ENCODE measurements around the gene GRID2. TPM values are rescaled to one million over a fixed set of nuclear protein-coding genes. Genes with fewer than 3 reads are reported as not detected.

GRID2 gene
- total RNA-seq, 2 experiments from 2014 or later, result not detected

GRCh38 chr4:92629302-92629701 lies 325.5 kb downstream of the GRID2 start:
- Mint-ChIP-seq H3K4me1 (ENCODE audit: low read depth) (no peaks in the 10 kb centered on the region), H3K9me3 (no peaks in the 10 kb centered on the region), H3K27me3 (ENCODE audit: low read depth) (no peaks in the 10 kb centered on the region), H3K27ac (no peak overlapping the region), H3K36me3 (ENCODE audit: low read depth) (no peaks in the 10 kb centered on the region), H3K4me3 (no peak overlapping the region)
- CTCF ChIA-PET, result interaction anchor here (0.6 kb wide), 1 partner anchor 80 kb away, joined by 4 read pairs; no protein-coding TSS in a partner anchor
- intact Hi-C loops (cut with micrococcal nuclease), result no loop called here
- no peak for DNase-seq

DNA sequence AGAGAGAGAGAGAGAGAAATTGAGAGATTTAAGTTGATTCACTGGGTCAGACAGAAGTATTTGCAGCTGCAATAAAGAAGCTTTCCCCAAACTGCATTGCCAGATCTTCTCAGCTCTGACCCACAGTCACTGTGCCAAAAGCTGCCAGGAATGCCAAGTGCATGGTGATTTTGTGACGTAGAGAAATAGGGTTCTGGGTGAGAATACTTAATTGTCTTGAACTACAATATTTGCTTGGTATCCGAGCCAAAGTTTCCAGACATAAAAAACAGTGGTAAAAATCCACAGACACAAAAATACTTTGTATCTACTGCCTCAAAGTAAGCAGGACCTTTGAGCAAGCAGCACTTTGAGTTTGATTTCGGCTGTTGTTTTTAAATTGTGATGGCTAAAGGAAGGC lies 331.1 kb downstream of the GRID2 start:
- Mint-ChIP-seq H3K4me3 (no peak overlapping the region), H3K27me3 (ENCODE audit: low read depth) (no peaks in the 10 kb centered on the region), H3K9me3 (no peaks in the 10 kb centered on the region), H3K36me3 (ENCODE audit: low read depth) (no peaks in the 10 kb centered on the region), H3K4me1 (ENCODE audit: low read depth) (no peaks in the 10 kb centered on the region), H3K27ac (no peak overlapping the region)
- intact Hi-C loops (cut with micrococcal nuclease), result no loop called here
- no peak for DNase-seq
- CTCF ChIA-PET, result no interaction called here

DNA sequence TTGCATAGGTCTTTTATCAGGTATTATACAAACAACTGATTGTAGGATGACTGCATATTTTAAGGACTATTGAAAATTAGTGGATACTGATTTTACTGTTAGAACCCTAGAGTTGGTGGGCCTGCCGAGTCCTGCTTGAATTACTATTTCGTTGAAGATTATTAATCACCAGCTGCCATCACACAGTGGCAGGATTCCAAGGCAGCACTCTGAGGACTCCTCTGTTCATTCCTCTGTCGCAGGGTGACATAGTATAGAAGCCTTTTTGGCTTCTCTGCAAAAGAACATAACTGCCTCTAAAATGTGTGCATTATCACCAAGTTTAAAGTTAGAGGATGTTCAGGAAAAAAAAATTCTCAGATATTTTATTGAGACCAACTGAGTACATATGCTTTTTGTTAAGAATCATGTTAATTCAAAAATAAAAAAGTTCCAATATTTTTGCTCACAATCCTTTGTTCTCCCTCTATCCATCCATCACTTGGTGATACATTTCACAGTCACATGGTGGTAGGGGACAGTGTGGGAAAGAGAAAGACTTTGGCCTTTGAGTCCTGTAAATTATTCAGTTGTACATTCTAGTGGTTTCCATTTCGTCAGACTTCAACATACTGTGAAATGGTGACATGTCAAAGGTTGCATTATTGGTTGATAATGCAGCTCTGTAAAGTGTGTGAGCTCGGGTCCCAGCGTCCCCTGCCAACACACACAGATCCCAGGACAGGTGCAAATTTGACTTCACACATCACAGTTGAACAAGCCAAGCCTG lies 332.5 kb downstream of the GRID2 start:
- DNase-seq, result no peak
- H3K27me3 Mint-ChIP-seq (ENCODE audit: low read depth), result no peaks in the 10 kb centered on the region
- H3K4me1 Mint-ChIP-seq (ENCODE audit: low read depth), result no peaks in the 10 kb centered on the region
- H3K36me3 Mint-ChIP-seq (ENCODE audit: low read depth), result no peaks in the 10 kb centered on the region
- intact Hi-C loops (cut with micrococcal nuclease), result no loop called here
- CTCF ChIA-PET, result no interaction called here
- H3K4me3 Mint-ChIP-seq, result no peak overlapping the region
- H3K9me3 Mint-ChIP-seq, result no peaks in the 10 kb centered on the region
- H3K27ac Mint-ChIP-seq, result no peak overlapping the region

DNA sequence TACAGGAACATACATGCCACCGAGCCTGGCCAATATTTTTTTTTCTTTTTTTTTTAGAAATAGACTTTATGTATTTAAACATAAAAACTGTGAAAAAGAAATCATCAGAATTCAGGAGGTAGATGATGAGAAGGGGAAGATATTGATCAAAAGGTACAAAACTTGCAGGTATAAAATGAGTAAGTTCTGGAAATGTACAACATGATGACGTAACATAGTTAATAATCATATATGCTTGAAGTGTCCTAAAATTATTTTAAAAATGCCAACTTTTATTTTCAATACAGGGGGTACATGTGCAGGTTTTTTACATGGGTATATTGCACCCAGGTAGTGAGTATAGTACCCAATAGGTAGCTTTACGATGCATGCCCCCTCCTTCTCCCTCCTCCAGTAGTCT lies 337.6 kb downstream of the GRID2 start:
- Mint-ChIP-seq H3K4me3 (no peak overlapping the region), H3K9me3 (peaks cover 2% of the 10 kb centered on the region), H3K36me3 (ENCODE audit: low read depth) (no peaks in the 10 kb centered on the region), H3K4me1 (ENCODE audit: low read depth) (no peaks in the 10 kb centered on the region), H3K27me3 (ENCODE audit: low read depth) (no peaks in the 10 kb centered on the region), H3K27ac (no peak overlapping the region)
- intact Hi-C loops (cut with micrococcal nuclease), result no loop called here
- no peak for DNase-seq
- CTCF ChIA-PET, result no interaction called here

GRCh38 chr4:92646826-92647225 lies 343.1 kb downstream of the GRID2 start:
- no peaks in the 10 kb centered on the region for H3K27me3 Mint-ChIP-seq (ENCODE audit: low read depth)
- CTCF ChIA-PET, result no interaction called here
- intact Hi-C loops (cut with micrococcal nuclease), result no loop called here

GRCh38 chr4:92651536-92651935 lies 347.8 kb downstream of the GRID2 start:
- no peaks in the 10 kb centered on the region for H3K4me1 Mint-ChIP-seq (ENCODE audit: low read depth)
- H3K9me3 Mint-ChIP-seq, result peaks cover 7% of the 10 kb centered on the region
- DNase-seq, result no peak
- H3K4me3 Mint-ChIP-seq, result no peak overlapping the region
- CTCF ChIA-PET, result no interaction called here
- intact Hi-C loops (cut with micrococcal nuclease), result no loop called here
- no peaks in the 10 kb centered on the region for H3K36me3 Mint-ChIP-seq (ENCODE audit: low read depth)
- no peaks in the 10 kb centered on the region for H3K27me3 Mint-ChIP-seq (ENCODE audit: low read depth)
- no peak overlapping the region for H3K27ac Mint-ChIP-seq

More at GRCh38 chr4:92646826-92647225, 343.1 kb downstream of the GRID2 start:
- Mint-ChIP-seq H3K4me3 (no peak overlapping the region), H3K4me1 (ENCODE audit: low read depth) (no peaks in the 10 kb centered on the region), H3K9me3 (peaks cover 6% of the 10 kb centered on the region), H3K27ac (no peak overlapping the region), H3K36me3 (ENCODE audit: low read depth) (no peaks in the 10 kb centered on the region)
- DNase-seq, result no peak

GRCh38 chr4:92654084-92654483 lies 350.3 kb downstream of the GRID2 start:
- CTCF ChIA-PET, result no interaction called here
- Mint-ChIP-seq H3K4me1 (ENCODE audit: low read depth) (no peaks in the 10 kb centered on the region), H3K27ac (no peak overlapping the region), H3K27me3 (ENCODE audit: low read depth) (no peaks in the 10 kb centered on the region), H3K4me3 (no peak overlapping the region), H3K36me3 (ENCODE audit: low read depth) (no peaks in the 10 kb centered on the region), H3K9me3 (peaks cover 4% of the 10 kb centered on the region)
- intact Hi-C loops (cut with micrococcal nuclease), result no loop called here
- no peak for DNase-seq

- Mint-ChIP-seq H3K4me1 (ENCODE audit: low read depth) (no peaks in the 10 kb centered on the region), H3K27ac (no peak overlapping the region), H3K4me3 (no peak overlapping the region), H3K9me3 (peaks cover 6% of the 10 kb centered on the region), H3K36me3 (ENCODE audit: low read depth) (no peaks in the 10 kb centered on the region), H3K27me3 (ENCODE audit: low read depth) (no peaks in the 10 kb centered on the region)
- DNase-seq, result no peak
- CTCF ChIA-PET, result no interaction called here
- intact Hi-C loops (cut with micrococcal nuclease), result no loop called here
Observed at GRCh38 chr4:92657695-92658094, 353.9 kb downstream of the GRID2 start.

DNA sequence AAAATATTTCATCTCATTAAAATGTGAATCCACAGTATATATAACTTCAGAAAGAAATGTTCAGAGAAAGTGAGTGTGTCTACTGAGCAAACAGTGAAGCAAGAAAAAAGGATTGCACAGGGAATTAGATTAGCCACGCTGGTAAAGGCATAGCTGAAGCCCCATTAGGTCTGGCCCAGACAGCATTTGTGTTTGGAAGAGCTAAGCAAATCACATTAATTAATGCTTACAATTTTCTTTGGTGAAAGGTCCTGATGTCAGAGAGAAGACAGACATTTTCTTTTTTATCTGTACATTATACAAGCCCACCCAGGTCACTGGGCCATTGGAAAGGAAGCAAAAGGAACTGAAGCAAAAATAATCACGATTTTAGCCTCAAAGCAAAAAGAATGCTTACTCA lies 354.6 kb downstream of the GRID2 start:
- H3K36me3 Mint-ChIP-seq (ENCODE audit: low read depth), result no peaks in the 10 kb centered on the region
- H3K27me3 Mint-ChIP-seq (ENCODE audit: low read depth), result no peaks in the 10 kb centered on the region
- no peaks in the 10 kb centered on the region for H3K4me1 Mint-ChIP-seq (ENCODE audit: low read depth)
- CTCF ChIA-PET, result no interaction called here
- H3K9me3 Mint-ChIP-seq, result peaks cover 6% of the 10 kb centered on the region
- no peak for DNase-seq
- no peak overlapping the region for H3K4me3 Mint-ChIP-seq
- intact Hi-C loops (cut with micrococcal nuclease), result no loop called here
- no peak overlapping the region for H3K27ac Mint-ChIP-seq

DNA sequence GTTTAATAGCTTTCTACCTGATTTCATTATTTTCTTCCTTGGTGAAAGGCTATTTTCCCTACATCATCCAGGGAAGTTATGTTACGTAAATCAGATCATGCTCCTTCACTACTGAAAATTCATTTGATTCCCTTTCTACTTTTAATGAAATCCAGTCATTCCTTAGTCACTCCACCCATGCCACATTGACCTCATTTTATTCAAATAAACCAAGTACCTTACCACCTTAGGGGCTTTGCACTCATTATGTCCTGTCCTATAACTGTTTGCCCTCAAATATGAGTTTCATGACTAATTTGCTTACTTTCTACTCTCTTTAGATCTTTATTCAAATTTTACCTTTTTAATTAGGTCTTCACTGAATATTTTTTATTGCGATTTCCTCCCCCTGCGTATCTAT lies 374.0 kb downstream of the GRID2 start:
- CTCF ChIA-PET, result no interaction called here
- DNase-seq, result no peak
- Mint-ChIP-seq H3K27me3 (ENCODE audit: low read depth) (no peaks in the 10 kb centered on the region), H3K36me3 (ENCODE audit: low read depth) (no peaks in the 10 kb centered on the region), H3K4me3 (no peak overlapping the region), H3K4me1 (ENCODE audit: low read depth) (no peaks in the 10 kb centered on the region), H3K27ac (no peak overlapping the region), H3K9me3 (peaks cover 7% of the 10 kb centered on the region)
- intact Hi-C loops (cut with micrococcal nuclease), result no loop called here

DNA sequence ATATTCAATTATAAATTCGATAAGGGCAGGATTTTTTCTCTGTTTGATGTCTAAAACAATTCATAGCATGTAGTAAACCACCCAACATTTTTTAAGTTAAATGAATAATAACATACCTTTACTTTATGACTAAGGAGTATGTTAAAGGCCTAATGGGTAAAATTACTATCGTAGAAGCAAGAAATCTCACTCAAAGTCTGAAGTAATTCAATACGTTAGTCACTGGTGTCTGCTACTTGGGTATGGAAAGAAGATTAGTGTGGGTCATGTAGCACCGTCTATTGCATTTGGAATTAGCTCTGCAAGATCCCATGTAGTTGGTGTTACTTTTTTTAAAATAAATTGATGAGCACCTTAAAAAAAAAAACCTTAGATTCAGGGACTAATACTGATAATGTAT lies 374.5 kb downstream of the GRID2 start:
- no peaks in the 10 kb centered on the region for H3K27me3 Mint-ChIP-seq (ENCODE audit: low read depth)
- intact Hi-C loops (cut with micrococcal nuclease), result no loop called here
- H3K4me1 Mint-ChIP-seq (ENCODE audit: low read depth), result no peaks in the 10 kb centered on the region
- no peak overlapping the region for H3K27ac Mint-ChIP-seq
- peaks cover 7% of the 10 kb centered on the region for H3K9me3 Mint-ChIP-seq
- H3K36me3 Mint-ChIP-seq (ENCODE audit: low read depth), result no peaks in the 10 kb centered on the region
- no peak overlapping the region for H3K4me3 Mint-ChIP-seq
- CTCF ChIA-PET, result no interaction called here
- DNase-seq, result no peak

DNA sequence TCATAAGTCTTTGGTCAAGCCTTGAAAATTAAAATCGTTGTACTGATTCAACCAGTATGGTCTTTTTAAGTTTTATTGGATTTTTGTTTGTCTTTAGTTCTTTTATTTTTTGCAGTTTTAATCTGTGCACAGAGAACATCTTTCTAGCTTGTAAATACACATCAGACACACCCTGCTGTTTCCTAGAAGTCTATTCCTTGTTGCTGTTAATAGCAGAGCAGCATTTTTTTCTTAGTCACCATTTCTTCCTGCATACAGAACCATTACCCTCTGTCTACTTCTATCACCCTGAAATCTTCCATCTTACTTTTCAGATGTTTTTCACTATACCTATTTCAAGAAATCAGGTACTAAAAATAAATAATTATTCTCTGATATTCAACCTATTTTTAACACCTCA lies 375.4 kb downstream of the GRID2 start:
- DNase-seq, result no peak
- Mint-ChIP-seq H3K4me3 (no peak overlapping the region), H3K27me3 (ENCODE audit: low read depth) (no peaks in the 10 kb centered on the region), H3K36me3 (ENCODE audit: low read depth) (no peaks in the 10 kb centered on the region), H3K4me1 (ENCODE audit: low read depth) (no peaks in the 10 kb centered on the region), H3K27ac (no peak overlapping the region), H3K9me3 (peaks cover 7% of the 10 kb centered on the region)
- intact Hi-C loops (cut with micrococcal nuclease), result no loop called here
- CTCF ChIA-PET, result no interaction called here

- no peak overlapping the region for H3K27ac Mint-ChIP-seq
- no peak overlapping the region for H3K4me3 Mint-ChIP-seq
- intact Hi-C loops (cut with micrococcal nuclease), result no loop called here
- peaks cover 7% of the 10 kb centered on the region for H3K9me3 Mint-ChIP-seq
- H3K4me1 Mint-ChIP-seq (ENCODE audit: low read depth), result no peaks in the 10 kb centered on the region
- DNase-seq, result no peak
- no peaks in the 10 kb centered on the region for H3K27me3 Mint-ChIP-seq (ENCODE audit: low read depth)
- no peaks in the 10 kb centered on the region for H3K36me3 Mint-ChIP-seq (ENCODE audit: low read depth)
- CTCF ChIA-PET, result no interaction called here
Observed at GRCh38 chr4:92714640-92715039, 410.9 kb downstream of the GRID2 start.
